Activated B cell treated with CpG ODN at 0.5 μM for 24 hours (primary cell): Measurements from ENCODE around the gene MRPL34. TPM values are rescaled to one million over a fixed set of nuclear protein-coding genes. Genes with fewer than 3 reads are reported as not detected.

Experiments used
- ATAC-seq: fragments of 200-7000 bp; cut with Tn5 transposase; one replicate; pipeline ENCODE4 v1.10.0; 2021; ENCODE audit warnings: low read depth, mild to moderate bottlenecking, moderate library complexity
- CTCF ChIA-PET: fragments of 350-600 bp; sonication (Branson Sonifier 250); formaldehyde crosslinking; loops from one replicate; lab custom pipeline; 2021; ENCODE audit warnings: antibody characterized with exemption; lab: Charles Lee
- POLR2A ChIA-PET: fragments of 350-600 bp; sonication (Branson Sonifier 250); formaldehyde crosslinking; loops from one replicate; lab custom pipeline; 2021; ENCODE audit warnings: antibody characterized with exemption; lab: Charles Lee
- DNase-seq: peaks from one replicate; pipeline ENCODE4 v3.0.0; 2022
- H3K27ac Mint-ChIP-seq: one replicate; pipeline ENCODE4 v1.8.0; 2020; ENCODE audit warnings: mixed read lengths
- H3K27me3 Mint-ChIP-seq: one replicate; pipeline ENCODE4 v1.8.0; 2021; ENCODE audit warnings: mixed read lengths
- H3K36me3 Mint-ChIP-seq: one replicate; pipeline ENCODE4 v1.8.0; 2021; ENCODE audit warnings: low read depth, mixed read lengths
- H3K4me1 Mint-ChIP-seq: one replicate; pipeline ENCODE4 v1.8.0; 2021; ENCODE audit warnings: mixed read lengths
- H3K4me3 Mint-ChIP-seq: one replicate; pipeline ENCODE4 v1.8.0; 2020; ENCODE audit warnings: mild to moderate bottlenecking, mixed read lengths
- H3K9me3 Mint-ChIP-seq: one replicate; pipeline ENCODE4 v1.8.0; 2020; ENCODE audit warnings: mixed read lengths
- CTCF ChIP-seq: fragments of 200-600 bp; IDR thresholded peaks from one replicate; pipeline ENCODE4 v1.8.0; 2022; ENCODE audit warnings: antibody characterized with exemption, mild to moderate bottlenecking
- intact Hi-C: fragments of 100-400 bp; cut with micrococcal nuclease; formaldehyde crosslinking; loops from one replicate; pipeline ENCODE4 v1.15.1; 2024
- total RNA-seq: library from RNA; stranded (reverse); gene quantifications from 2 replicates; pipeline ENCODE4 v1.2.3, GENCODE V29; 2022

MRPL34 gene
- total RNA-seq, 1 donor from 2014 or later, result 38.2 TPM

- intact Hi-C loops, result no loop called here
- peaks cover 4% of the 10 kb centered on the region for H3K4me1 Mint-ChIP-seq
- no peaks in the 10 kb centered on the region for H3K27me3 Mint-ChIP-seq
- H3K9me3 Mint-ChIP-seq, result no peaks in the 10 kb centered on the region
- POLR2A ChIA-PET, result interaction anchor here (1.1 to 1.5 kb wide), 2 partner anchors 12 to 13 kb away, joined by 3 to 7 read pairs; partner anchors contain the start of gene DDA1
- CTCF ChIA-PET, result no interaction called here
- no peak overlapping the region for H3K27ac Mint-ChIP-seq
- ATAC-seq (no peak), DNase-seq (no peak)
- H3K4me3 Mint-ChIP-seq, result no peak overlapping the region
- no peak for TF ChIP-seq CTCF
- peaks cover 33% of the 10 kb centered on the region for H3K36me3 Mint-ChIP-seq
Observed at GRCh38 chr19:17321655-17322489, 16.2 kb downstream of the MRPL34 start.

GRCh38 chr19:17322854-17323253, 17.2 kb downstream of the MRPL34 start:
- Mint-ChIP-seq H3K4me1 (peaks cover 7% of the 10 kb centered on the region), H3K27me3 (no peaks in the 10 kb centered on the region), H3K36me3 (peaks cover 31% of the 10 kb centered on the region), H3K9me3 (no peaks in the 10 kb centered on the region), H3K4me3 (no peak overlapping the region), H3K27ac (no peak overlapping the region)
- intact Hi-C loops, result no loop called here
- DNase-seq (no peak), ATAC-seq (no peak)
- ChIA-PET POLR2A (interaction anchor here (0.7 kb wide), 1 partner anchor 1991 kb away, joined by 6 read pairs; no protein-coding TSS in a partner anchor), CTCF (no interaction called here)
- no peak for TF ChIP-seq CTCF

GRCh38 chr19:17323300-17323963, 17.8 kb downstream of the MRPL34 start:
- CTCF ChIA-PET, result no interaction called here
- POLR2A ChIA-PET, result interaction anchor here (0.7 kb wide), 1 partner anchor 1992 kb away, joined by 6 read pairs; no protein-coding TSS in a partner anchor
- TF ChIP-seq CTCF, result no peak
- Mint-ChIP-seq H3K9me3 (no peaks in the 10 kb centered on the region), H3K27ac (no peak overlapping the region), H3K4me3 (no peak overlapping the region), H3K36me3 (peaks cover 30% of the 10 kb centered on the region), H3K27me3 (no peaks in the 10 kb centered on the region), H3K4me1 (peaks cover 8% of the 10 kb centered on the region)
- intact Hi-C loops, result no loop called here
- no peak for DNase-seq
- no peak for ATAC-seq

GRCh38 chr19:17323964-17324332, 18.3 kb downstream of the MRPL34 start:
- Mint-ChIP-seq H3K36me3 (peaks cover 30% of the 10 kb centered on the region), H3K27ac (no peak overlapping the region), H3K4me1 (peaks cover 9% of the 10 kb centered on the region), H3K4me3 (no peak overlapping the region), H3K27me3 (no peaks in the 10 kb centered on the region), H3K9me3 (no peaks in the 10 kb centered on the region)
- no peak for DNase-seq
- no peak for ATAC-seq
- CTCF ChIA-PET, result no interaction called here
- POLR2A ChIA-PET, result no interaction called here
- intact Hi-C loops, result no loop called here
- TF ChIP-seq CTCF, result no peak
